KMS-11 (cell line): ENCODE measurements around the gene HDAC4.

Source experiments
- H2AFZ ChIP-seq: fragments of 200-600 bp; sonication (generic); 2 replicates; pipeline ENCODE4 v1.6.1; 2016; ENCODE audit warnings: antibody characterized with exemption, mixed run types, low read depth
- H3K27ac ChIP-seq: fragments of 200-600 bp; sonication (generic); 2 replicates; pipeline ENCODE4 v1.6.1; 2016; ENCODE audit warnings: mild to moderate bottlenecking, mixed run types
- H3K27me3 ChIP-seq: fragments of 200-600 bp; sonication (generic); 2 replicates; pipeline ENCODE4 v1.6.1; 2017; ENCODE audit warnings: mild to moderate bottlenecking, low read depth, mixed run types, moderate library complexity; ENCODE audit not compliant: insufficient read depth
- H3K36me3 ChIP-seq: fragments of 200-600 bp; sonication (generic); 2 replicates; pipeline ENCODE4 v1.6.1; 2017; ENCODE audit warnings: mild to moderate bottlenecking, mixed run types; ENCODE audit not compliant: insufficient read depth
- H3K4me1 ChIP-seq: fragments of 200-600 bp; sonication (generic); 2 replicates; pipeline ENCODE4 v1.6.1; 2016; ENCODE audit warnings: mild to moderate bottlenecking, low read depth, mixed run types; ENCODE audit not compliant: poor library complexity, severe bottlenecking
- H3K4me2 ChIP-seq: fragments of 200-600 bp; sonication (generic); 2 replicates; pipeline ENCODE4 v1.7.0; 2016; ENCODE audit warnings: mild to moderate bottlenecking, mixed run types
- H3K4me3 ChIP-seq: fragments of 200-600 bp; sonication (generic); IDR thresholded peaks from 2 replicates; pipeline ENCODE4 v1.6.1; 2017; ENCODE audit warnings: low read depth, low read length, mixed read lengths; ENCODE audit not compliant: insufficient read depth
- H3K79me2 ChIP-seq: fragments of 200-600 bp; sonication (generic); 2 replicates; pipeline ENCODE4 v1.6.1; 2016; ENCODE audit warnings: low read depth, mixed run types; ENCODE audit not compliant: insufficient read depth
- H3K9ac ChIP-seq: fragments of 200-600 bp; sonication (generic); 2 replicates; pipeline ENCODE4 v1.6.1; 2016; ENCODE audit warnings: mild to moderate bottlenecking, mixed run types
- H4K20me1 ChIP-seq: fragments of 200-600 bp; sonication (generic); 2 replicates; pipeline ENCODE4 v1.6.1; 2016; ENCODE audit warnings: mild to moderate bottlenecking, mixed run types; ENCODE audit not compliant: insufficient read depth
- TF ChIP-seq, protein P1 (sequence below): fragments of 200-600 bp; sonication (generic); conservative IDR thresholded peaks from 2 replicates; pipeline ENCODE4 v1.6.1; 2017; ENCODE audit warnings: low read depth, mild to moderate bottlenecking, antibody characterized with exemption, low read length, moderate library complexity, mixed read lengths

The HDAC4 gene

DNA sequence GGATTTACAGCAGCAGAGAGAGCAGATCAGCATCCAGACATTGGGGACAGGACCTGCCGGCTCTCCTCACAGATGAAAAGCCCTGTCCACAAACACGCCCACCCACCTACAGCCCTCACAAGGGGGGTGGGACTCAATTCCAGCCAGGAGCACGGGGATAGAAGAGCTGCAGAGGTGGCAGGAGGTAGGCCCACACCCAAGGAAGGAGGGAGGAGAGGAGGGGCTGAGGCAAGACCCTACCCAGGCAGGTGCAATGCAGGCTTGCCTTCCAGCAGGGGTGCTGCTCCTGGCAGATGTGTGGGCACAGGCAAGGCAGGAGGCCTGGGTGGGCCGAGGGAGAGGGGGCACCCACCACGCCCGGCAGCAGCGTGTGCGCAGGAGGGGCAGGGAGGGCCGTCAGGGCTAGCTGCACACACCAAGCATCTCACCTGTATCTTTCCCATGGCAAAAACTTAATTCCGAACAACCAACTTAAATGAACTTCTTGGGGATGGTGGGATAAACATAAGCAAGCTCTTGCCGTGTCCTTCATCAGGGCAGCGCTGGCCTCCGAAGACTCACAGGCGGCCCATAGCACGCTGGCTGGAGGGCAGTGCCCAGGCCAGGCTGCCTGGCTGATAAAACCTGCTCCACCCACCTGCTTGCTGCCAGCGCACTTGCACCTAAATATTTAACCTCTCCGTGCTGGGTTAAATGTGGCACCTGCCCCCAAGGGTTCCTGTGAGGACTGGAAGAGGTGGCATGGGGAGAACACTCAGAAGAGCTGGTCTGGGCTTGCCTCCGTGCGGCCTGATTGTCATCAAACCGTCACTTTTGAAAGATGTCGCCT lies 219.5 kb downstream of the HDAC4 start:
- Histone ChIP-seq H2AFZ (no peak overlapping the region), H3K9ac (no peak overlapping the region), H3K4me3 (no peak overlapping the region), H3K4me2 (no peak overlapping the region), H3K27me3 (no peaks in the 10 kb centered on the region), H3K4me1 (no peaks in the 10 kb centered on the region), H4K20me1 (no peaks in the 10 kb centered on the region), H3K27ac (no peak overlapping the region), H3K79me2 (no peaks in the 10 kb centered on the region), H3K36me3 (no peaks in the 10 kb centered on the region)
- TF ChIP-seq, protein P1, sequence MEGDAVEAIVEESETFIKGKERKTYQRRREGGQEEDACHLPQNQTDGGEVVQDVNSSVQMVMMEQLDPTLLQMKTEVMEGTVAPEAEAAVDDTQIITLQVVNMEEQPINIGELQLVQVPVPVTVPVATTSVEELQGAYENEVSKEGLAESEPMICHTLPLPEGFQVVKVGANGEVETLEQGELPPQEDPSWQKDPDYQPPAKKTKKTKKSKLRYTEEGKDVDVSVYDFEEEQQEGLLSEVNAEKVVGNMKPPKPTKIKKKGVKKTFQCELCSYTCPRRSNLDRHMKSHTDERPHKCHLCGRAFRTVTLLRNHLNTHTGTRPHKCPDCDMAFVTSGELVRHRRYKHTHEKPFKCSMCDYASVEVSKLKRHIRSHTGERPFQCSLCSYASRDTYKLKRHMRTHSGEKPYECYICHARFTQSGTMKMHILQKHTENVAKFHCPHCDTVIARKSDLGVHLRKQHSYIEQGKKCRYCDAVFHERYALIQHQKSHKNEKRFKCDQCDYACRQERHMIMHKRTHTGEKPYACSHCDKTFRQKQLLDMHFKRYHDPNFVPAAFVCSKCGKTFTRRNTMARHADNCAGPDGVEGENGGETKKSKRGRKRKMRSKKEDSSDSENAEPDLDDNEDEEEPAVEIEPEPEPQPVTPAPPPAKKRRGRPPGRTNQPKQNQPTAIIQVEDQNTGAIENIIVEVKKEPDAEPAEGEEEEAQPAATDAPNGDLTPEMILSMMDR, result no peak

DNA sequence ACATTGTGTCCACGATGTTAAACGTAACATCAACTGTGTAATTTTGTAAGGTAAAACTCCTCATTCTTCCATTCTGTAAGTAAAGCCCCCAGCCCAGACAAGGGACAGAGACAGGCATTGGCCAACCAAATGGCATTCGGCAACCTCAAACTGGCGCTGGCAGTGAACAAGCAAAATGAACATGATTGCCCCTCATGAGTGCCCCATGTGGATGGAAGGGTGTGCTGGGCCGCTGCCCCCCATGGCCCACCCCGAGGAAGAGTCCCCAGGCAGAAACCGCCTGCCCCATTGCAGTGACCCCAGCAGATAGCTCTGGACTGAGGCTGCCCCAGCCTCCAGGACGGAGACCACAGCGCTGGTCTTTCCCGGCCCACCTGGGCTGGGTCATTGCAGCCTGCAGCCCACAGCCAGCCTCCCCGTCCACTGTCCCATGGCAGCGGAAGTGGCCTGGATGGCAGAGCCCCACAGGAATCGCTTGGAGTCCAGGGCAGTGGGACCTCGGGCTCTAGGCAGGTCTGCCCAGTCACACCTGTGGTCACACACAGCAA lies 220.2 kb downstream of the HDAC4 start:
- Histone ChIP-seq H3K4me1 (no peaks in the 10 kb centered on the region), H3K27ac (no peak overlapping the region), H4K20me1 (no peaks in the 10 kb centered on the region), H3K9ac (no peak overlapping the region), H3K4me3 (no peak overlapping the region), H3K36me3 (no peaks in the 10 kb centered on the region), H2AFZ (no peak overlapping the region), H3K27me3 (no peaks in the 10 kb centered on the region), H3K79me2 (no peaks in the 10 kb centered on the region), H3K4me2 (no peak overlapping the region)
- TF ChIP-seq, protein P1, result no peak

DNA sequence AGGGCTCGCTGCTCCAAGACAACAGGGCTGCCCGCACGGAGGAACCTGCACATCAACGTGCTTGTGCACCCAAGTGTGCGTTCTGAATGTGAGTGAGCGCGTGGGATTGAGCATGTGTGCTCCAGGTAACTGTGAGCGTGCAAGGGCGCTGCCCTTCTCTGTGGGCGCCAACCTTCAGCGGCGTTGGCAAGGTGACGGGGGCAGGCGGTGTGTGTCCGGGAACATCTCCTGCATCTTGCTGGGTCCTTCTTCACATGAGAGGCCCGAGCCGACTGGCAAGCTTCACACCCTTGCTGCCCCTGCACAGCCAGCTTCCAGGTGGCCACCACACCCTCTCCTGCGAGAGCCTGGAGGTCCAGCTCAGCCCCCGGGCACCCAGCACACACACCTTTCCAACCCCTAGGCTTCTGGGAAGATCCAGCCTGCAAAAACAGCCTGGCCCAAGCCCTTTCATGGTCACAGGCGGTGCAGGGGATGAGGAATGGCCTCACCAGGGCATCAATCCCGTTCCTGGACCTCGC lies 220.9 kb downstream of the HDAC4 start:
- Histone ChIP-seq H3K79me2 (no peaks in the 10 kb centered on the region), H2AFZ (no peak overlapping the region), H4K20me1 (no peaks in the 10 kb centered on the region), H3K27me3 (no peaks in the 10 kb centered on the region), H3K9ac (no peak overlapping the region), H3K27ac (no peak overlapping the region), H3K4me3 (no peak overlapping the region), H3K36me3 (no peaks in the 10 kb centered on the region), H3K4me2 (no peak overlapping the region), H3K4me1 (no peaks in the 10 kb centered on the region)
- TF ChIP-seq, protein P1, result no peak

DNA sequence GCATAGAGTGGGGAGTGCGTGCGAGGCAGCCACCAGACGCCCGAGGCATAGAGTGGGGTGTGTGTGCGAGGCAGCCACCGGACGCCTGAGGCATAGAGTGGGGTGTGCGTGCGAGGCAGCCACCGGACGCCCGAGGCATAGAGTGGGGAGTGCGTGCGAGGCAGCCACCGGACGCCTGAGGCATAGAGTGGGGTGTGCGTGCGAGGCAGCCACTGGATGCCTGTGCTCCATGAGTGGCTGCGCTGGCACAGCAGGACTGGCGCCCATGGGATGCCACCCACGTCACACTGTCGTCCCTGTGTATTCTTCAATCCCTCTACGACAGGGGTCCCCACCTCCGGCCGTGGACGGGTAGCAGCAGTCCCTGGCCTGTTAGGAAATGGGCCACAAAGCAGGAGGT lies 221.9 kb downstream of the HDAC4 start:
- Histone ChIP-seq H2AFZ (no peak overlapping the region), H4K20me1 (no peaks in the 10 kb centered on the region), H3K9ac (no peak overlapping the region), H3K79me2 (no peaks in the 10 kb centered on the region), H3K27ac (no peak overlapping the region), H3K27me3 (no peaks in the 10 kb centered on the region), H3K4me3 (no peak overlapping the region), H3K36me3 (no peaks in the 10 kb centered on the region), H3K4me1 (peaks cover 1% of the 10 kb centered on the region), H3K4me2 (no peak overlapping the region)
- TF ChIP-seq, protein P1, result no peak
